HepG2 (cell line): ENCODE measurements around the gene RABEP2. TPM values are rescaled to one million over a fixed set of nuclear protein-coding genes. Genes with fewer than 3 reads are reported as not detected.
"Not testable (repeated sequence)": the region's sequence is repeated elsewhere in the genome, so short reads cannot be mapped to it uniquely, and the experiment has no call there.

ENCODE experiments used
- ATAC-seq: fragments of 200-7000 bp; cut with Tn5 transposase; 3 replicates; pipeline ENCODE4 v1.9.1; 2020; ENCODE audit warnings: mild to moderate bottlenecking, moderate library complexity
- BruUV-seq: library from RNA; stranded (reverse); fragments of 400-500 nt; replicated peaks from 2 replicates; lab custom pipeline; 2021; lab: Mats Ljungman, UMichigan
- CTCF ChIA-PET: fragments of 300-600 bp; formaldehyde crosslinking; extraction: SDS; loops from one replicate; lab custom pipeline; 2021; ENCODE audit warnings: low total read pairs, inconsistent platforms, low intra/inter-chr PET ratio; lab: Yijun Ruan, JAX
- POLR2A ChIA-PET: fragments of 350-600 bp; sonication (Branson Sonifier 250); formaldehyde crosslinking; loops from one replicate; lab custom pipeline; 2020; ENCODE audit warnings: antibody characterized with exemption, inconsistent platforms; lab: Yijun Ruan, JAX
- DNase-seq: peaks from one replicate; pipeline ENCODE4 v3.0.0-alpha.2; 2015; ENCODE audit warnings: low spot score
- FAIRE-seq: peaks from 3 replicates; lab custom pipeline; 2011; peaks lifted over from hg19 to GRCh38; lab: Jason Lieb, UNC
- H2AFZ ChIP-seq: one replicate; pipeline ENCODE4 v1.6.1; 2011; ENCODE audit warnings: low read length, inconsistent platforms
- H3K27ac ChIP-seq: fragments of 300-600 bp; 3 replicates; pipeline ENCODE4 v1.8.0; 2011; ENCODE audit warnings: mixed run types, mild to moderate bottlenecking, mixed read lengths, low read length, inconsistent platforms; ENCODE audit not compliant: insufficient read depth; ENCODE audit errors: extremely low read length
- H3K27me3 ChIP-seq, 2 experiments: fragments of 200-600 bp in 1 of 2; 2 replicates in 1 of 2; 3 replicates in 1 of 2; pipeline versions ENCODE4 v1.6.0 to v1.8.0; 2011; ENCODE audit warnings: low read length in 2 of 2, mild to moderate bottlenecking in 2 of 2, moderate library complexity in 2 of 2, inconsistent platforms in 1 of 2; ENCODE audit not compliant: insufficient read depth in 2 of 2, control insufficient read depth in 1 of 2
- H3K36me3 ChIP-seq, 2 experiments: fragments of 200-600 bp in 1 of 2; replicated peaks in 1 of 2; 2 replicates in 1 of 2; 3 replicates in 1 of 2; pipeline versions ENCODE4 v1.5.1 to v1.8.0; 2011; ENCODE audit warnings: low read length in 2 of 2, inconsistent platforms in 1 of 2; ENCODE audit not compliant: insufficient read depth in 2 of 2, control insufficient read depth in 1 of 2
- H3K4me1 ChIP-seq: 2 replicates; pipeline ENCODE4 v1.5.1; 2012; ENCODE audit warnings: low read length, inconsistent platforms; ENCODE audit not compliant: insufficient read depth
- H3K4me2 ChIP-seq: 2 replicates; pipeline ENCODE4 v1.6.0; 2011; ENCODE audit warnings: low read depth, low read length, inconsistent platforms
- H3K4me3 ChIP-seq, 3 experiments: fragments of 200-600 bp in 1 of 3; sonication (generic), shearing (Covaris generic) in 1 of 3; replicated peaks in 1 of 3; 2 replicates each; pipeline ENCODE4 v1.5.1; 2011 to 2016; ENCODE audit warnings: low read length in 3 of 3, inconsistent platforms in 2 of 3, low read depth in 2 of 3, mild to moderate bottlenecking in 2 of 3, control low read depth in 1 of 3, mixed read lengths in 1 of 3; ENCODE audit not compliant: insufficient read depth in 1 of 3
- H3K79me2 ChIP-seq: one replicate; pipeline ENCODE4 v1.6.1; 2011; ENCODE audit warnings: low read length, inconsistent platforms; ENCODE audit not compliant: insufficient read depth
- H3K9ac ChIP-seq: 2 replicates; pipeline ENCODE4 v1.6.0; 2011; ENCODE audit warnings: mild to moderate bottlenecking, low read depth, low read length, inconsistent platforms; ENCODE audit not compliant: insufficient read depth
- H3K9me3 ChIP-seq: 2 replicates; pipeline ENCODE4 v1.5.1; 2012; ENCODE audit warnings: mild to moderate bottlenecking, low read length
- H4K20me1 ChIP-seq: 2 replicates; pipeline ENCODE4 v1.6.0; 2011; ENCODE audit warnings: inconsistent platforms, mild to moderate bottlenecking, low read length, moderate library complexity; ENCODE audit not compliant: insufficient read depth
- SMYD3 ChIP-seq: sonication (generic); formaldehyde crosslinking; IDR thresholded peaks from 2 replicates; pipeline ENCODE4 v1.8.1; 2023; ENCODE audit warnings: mild to moderate bottlenecking, missing genetic modification reagents
- ZMYM3 ChIP-seq: sonication (generic); formaldehyde crosslinking; IDR thresholded peaks from 2 replicates; pipeline ENCODE4 v1.5.1; 2020; ENCODE audit warnings: mild to moderate bottlenecking, missing genetic modification reagents
- ZNF629 ChIP-seq: sonication (generic); formaldehyde crosslinking; conservative IDR thresholded peaks from 2 replicates; pipeline ENCODE4 v1.5.0; 2020; ENCODE audit warnings: missing genetic modification reagents
- WGBS: methylation state at CpG from one replicate; pipeline ENCODE4 v1.1.6; 2017; ENCODE audit warnings: low lambda C conversion rate; 5-methylcytosine and 5-hydroxymethylcytosine counted together
- in situ Hi-C: cut with HindIII; loops from 2 replicates; pipeline ENCODE4 v1.10.0; 2017; ENCODE audit warnings: low pct_unique_long_range_greater_than_20kb; ENCODE audit not compliant: extremely low pct_ligation_motif_present
- intact Hi-C: fragments of 100-400 bp; cut with micrococcal nuclease; formaldehyde crosslinking; loops from one replicate; pipeline ENCODE4 v1.10.0; 2022; ENCODE audit not compliant: unreplicated experiment
- polyA plus RNA-seq, 8 experiments: library from polyadenylated mRNA; depleted of rRNA in 3 of 8; stranded (reverse) in 7 of 8; unstranded in 1 of 8; fragments of >200 nt; fragmentation: Illumina TruSeq in 4 of 8; extraction: Trizol in 4 of 8; gene quantifications; 2 replicates each; pipeline versions ENCODE4 v1.2.1 to v1.2.3, GENCODE V29; 2011 to 2016; ENCODE audit warnings: low read depth in 4 of 8, missing spikeins in 1 of 8, mixed read lengths in 1 of 8; ENCODE audit not compliant: insufficient read depth in 1 of 8
- total RNA-seq, 5 experiments: library from RNA; depleted of rRNA; stranded (reverse); fragments of >200 nt; fragmentation: Illumina TruSeq; extraction: Trizol; gene quantifications; 2 replicates each; pipeline ENCODE4 v1.2.3, GENCODE V29; 2016; ENCODE audit warnings: low read depth in 1 of 5
- TF ChIP-seq, protein P1 (sequence below), 2 experiments: sonication (generic) in 1 of 2; formaldehyde crosslinking in 1 of 2; IDR thresholded peaks; 2 replicates each; pipeline versions ENCODE4 v1.5.1 to v1.6.1; 2011 to 2020; ENCODE audit warnings: borderline replicate concordance in 1 of 2, low read depth in 1 of 2, low read length in 1 of 2, mild to moderate bottlenecking in 1 of 2, missing genetic modification reagents in 1 of 2, moderate library complexity in 1 of 2

RABEP2 gene
- total and polyA plus RNA-seq, 2 of the 13 experiments (the other 11 are each of a cell fraction or from before 2014, with no cell fraction given) = 10.8 to 18.4 TPM

- TF ChIP-seq, protein P1, sequence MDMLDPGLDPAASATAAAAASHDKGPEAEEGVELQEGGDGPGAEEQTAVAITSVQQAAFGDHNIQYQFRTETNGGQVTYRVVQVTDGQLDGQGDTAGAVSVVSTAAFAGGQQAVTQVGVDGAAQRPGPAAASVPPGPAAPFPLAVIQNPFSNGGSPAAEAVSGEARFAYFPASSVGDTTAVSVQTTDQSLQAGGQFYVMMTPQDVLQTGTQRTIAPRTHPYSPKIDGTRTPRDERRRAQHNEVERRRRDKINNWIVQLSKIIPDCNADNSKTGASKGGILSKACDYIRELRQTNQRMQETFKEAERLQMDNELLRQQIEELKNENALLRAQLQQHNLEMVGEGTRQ (IDR thresholded peaks at IDR 0.05; ENCODE audit: low read depth, low read length) = no peak
- TF ChIP-seq, protein P1 (CRISPR knock-in tag; IDR thresholded peaks at IDR 0.05; ENCODE audit: borderline replicate concordance) = peak; percentile 37; the same call in 1 of the 2 replicates
These were observed 2.8 kb upstream of the RABEP2 start (continued) for GRCh38 chr16:28927815-28928214.

GRCh38 chr16:28926284-28926683, 1.2 kb upstream of the RABEP2 start:
- H3K27ac ChIP-seq, BruUV-seq, H2AFZ ChIP-seq, FAIRE-seq, H3K9me3 ChIP-seq, in situ Hi-C loops, H3K27me3 ChIP-seq, H3K36me3 ChIP-seq, ATAC-seq, H4K20me1 ChIP-seq, DNase-seq, CTCF ChIA-PET, H3K79me2 ChIP-seq: not testable (repeated sequence)
- Histone ChIP-seq H3K4me2 (peak overlapping the region; percentile 98), H3K9ac (peak overlapping the region; percentile 82; the same call in 1 of the 2 replicates), H3K4me1 (peaks cover 72% of the 10 kb centered on the region), H3K4me3 (peak overlapping the region in 2 of 3 experiments; percentile 84 to 87; a peak in 2 of 6 replicates)
- WGBS = 45% methylated on average over 2 of the region's 2 CpGs
- TF ChIP-seq ZNF629 (CRISPR knock-in tag) = 0 out of 2 replicates have a peak, but pooled peaks have one; percentile 17
- TF ChIP-seq SMYD3 (CRISPR knock-in tag) = 0 out of 2 replicates have a peak, but pooled peaks have one; percentile 44
- peak; percentile 36; the same call in 1 of the 2 replicates for TF ChIP-seq ZMYM3
- POLR2A ChIA-PET = interaction anchor here (1.4 to 5.7 kb wide), 4 partner anchors 10 to 62 kb away, joined by 5 to 77 read pairs (median 32); partner anchors contain the start of genes SH2B1 and SPNS1
- intact Hi-C loops = loop anchor here (5.0 kb wide), 2 partner anchors 39 to 79 kb away; partner anchors contain the start of gene TUFM
